NCI-H1105 treated with DMSO at 0.1 percent for 48 hours (cell line): ENCODE data around the gene TRIM16.
A peak's percentile ranks its signal among the peaks of the same experiment; 100 is the strongest.
"Not testable (repeated sequence)": the region's sequence is repeated elsewhere in the genome, so short reads cannot be mapped to it uniquely, and the experiment has no call there.

Source experiments
- DNase-seq: peaks from one replicate; lab custom pipeline; 2025; lab: John Stamatoyannopoulos, UW

TRIM16 gene

GRCh38 chr17:15615850-15616249, 68.3 kb downstream of the TRIM16 start:
- not testable (repeated sequence) for DNase-seq

GRCh38 chr17:15613111-15613510, 71.0 kb downstream of the TRIM16 start:
- not testable (repeated sequence) for DNase-seq

- DNase-seq: not testable (repeated sequence)
Observed at GRCh38 chr17:15592960-15593359, 91.2 kb downstream of the TRIM16 start.

- DNase-seq: not testable (repeated sequence)
Observed at GRCh38 chr17:15591986-15592385, 92.1 kb downstream of the TRIM16 start.

- not testable (repeated sequence) for DNase-seq
Observed at GRCh38 chr17:15590844-15591243, 93.3 kb downstream of the TRIM16 start.

- not testable (repeated sequence) for DNase-seq
Observed at GRCh38 chr17:15589544-15590536, 94.3 kb downstream of the TRIM16 start.

- DNase-seq: peak; percentile 22
Observed at GRCh38 chr17:15588017-15588416, 96.1 kb downstream of the TRIM16 start.

- DNase-seq: not testable (repeated sequence)
Observed at GRCh38 chr17:15583313-15583712, 100.8 kb downstream of the TRIM16 start.

GRCh38 chr17:15581462-15581861, 102.6 kb downstream of the TRIM16 start:
- not testable (repeated sequence) for DNase-seq
